Left lung (tissue), 10 donors: ENCODE measurements around the gene MAPT. TPM values are rescaled to one million over a fixed set of nuclear protein-coding genes. Genes with fewer than 3 reads are reported as not detected.

Experiments
- ATAC-seq: fragments of 200-7000 bp; cut with Tn5 transposase; one replicate; pipeline ENCODE4 v1.9.1; 2020; ENCODE audit warnings: moderate library complexity
- DNase-seq, 4 donors: peaks; one replicate each; pipeline ENCODE4 v3.0.0-alpha.2; 2013 to 2020
- H3K27ac ChIP-seq, 2 donors: fragments of 200-600 bp; sonication (generic) in 1 of 2; one replicate each; pipeline versions ENCODE4 v1.5.0 to v1.8.0; 2020 to 2021
- H3K27me3 ChIP-seq, 2 donors: fragments of 200-600 bp; sonication (generic) in 1 of 2; one replicate each; pipeline versions ENCODE4 v1.5.0 to v1.8.0; 2020 to 2021
- H3K36me3 ChIP-seq, 2 donors: fragments of 200-600 bp; sonication (generic) in 1 of 2; one replicate each; pipeline versions ENCODE4 v1.5.0 to v1.8.0; 2020 to 2021
- H3K4me1 ChIP-seq, 2 donors: fragments of 200-600 bp; one replicate each; pipeline ENCODE4 v1.8.0; 2021
- H3K4me3 ChIP-seq, 2 donors: fragments of 200-600 bp; sonication (generic) in 1 of 2; one replicate each; pipeline versions ENCODE4 v1.5.0 to v1.8.0; 2020 to 2021; ENCODE audit warnings: mild to moderate bottlenecking in 1 of 2
- H3K9me3 ChIP-seq, 2 donors: fragments of 200-600 bp; sonication (generic) in 1 of 2; one replicate each; pipeline versions ENCODE4 v1.5.0 to v1.8.0; 2020 to 2021
- intact Hi-C, 2 donors: fragments of 100-400 bp; cut with DNase I; formaldehyde crosslinking; loops; one replicate each; pipeline versions ENCODE4 v1.11.2 to v1.14.2; 2022
- polyA plus RNA-seq, 6 donors: library from polyadenylated mRNA; unstranded; fragments of 120-200 nt; gene quantifications; one replicate each; pipeline ENCODE4 v1.2.1, GENCODE V29; 2013; ENCODE audit not compliant: insufficient read length in 6 of 6
- total RNA-seq, 2 donors: library from RNA; stranded (reverse); fragmentation: NEBNext Ultra II Directional; extraction: Animal tissue kit (Norgen Biotek cat#: 25700); gene quantifications; one replicate each; pipeline ENCODE4 v1.2.1, GENCODE V29; 2021
- TF ChIP-seq, protein P1 (sequence below), 2 donors: fragments of 200-600 bp; sonication (generic) in 1 of 2; IDR thresholded peaks; one replicate each; pipeline versions ENCODE4 v1.5.0 to v1.8.0; 2021; ENCODE audit warnings: antibody characterized with exemption in 2 of 2
- donor health status: DM: no; HTN: yes; CAD: no.
- donor health status: DM: no; HTN: no; CAD: no.

MAPT gene
- total and polyA plus RNA-seq, 8 donors, result 0.99 to 7.7 (median 5.5) TPM

- ATAC-seq, result peak; percentile 40
- DNase-seq, result no peak
- peaks cover 0 to 9% of the 10 kb centered on the region in 2 donors for H3K9me3 ChIP-seq
- H3K4me3 ChIP-seq, result no peak overlapping the region
- peaks cover 0 to 5% of the 10 kb centered on the region in 2 donors for H3K4me1 ChIP-seq
- no peaks in the 10 kb centered on the region for H3K36me3 ChIP-seq
- TF ChIP-seq, protein P1, sequence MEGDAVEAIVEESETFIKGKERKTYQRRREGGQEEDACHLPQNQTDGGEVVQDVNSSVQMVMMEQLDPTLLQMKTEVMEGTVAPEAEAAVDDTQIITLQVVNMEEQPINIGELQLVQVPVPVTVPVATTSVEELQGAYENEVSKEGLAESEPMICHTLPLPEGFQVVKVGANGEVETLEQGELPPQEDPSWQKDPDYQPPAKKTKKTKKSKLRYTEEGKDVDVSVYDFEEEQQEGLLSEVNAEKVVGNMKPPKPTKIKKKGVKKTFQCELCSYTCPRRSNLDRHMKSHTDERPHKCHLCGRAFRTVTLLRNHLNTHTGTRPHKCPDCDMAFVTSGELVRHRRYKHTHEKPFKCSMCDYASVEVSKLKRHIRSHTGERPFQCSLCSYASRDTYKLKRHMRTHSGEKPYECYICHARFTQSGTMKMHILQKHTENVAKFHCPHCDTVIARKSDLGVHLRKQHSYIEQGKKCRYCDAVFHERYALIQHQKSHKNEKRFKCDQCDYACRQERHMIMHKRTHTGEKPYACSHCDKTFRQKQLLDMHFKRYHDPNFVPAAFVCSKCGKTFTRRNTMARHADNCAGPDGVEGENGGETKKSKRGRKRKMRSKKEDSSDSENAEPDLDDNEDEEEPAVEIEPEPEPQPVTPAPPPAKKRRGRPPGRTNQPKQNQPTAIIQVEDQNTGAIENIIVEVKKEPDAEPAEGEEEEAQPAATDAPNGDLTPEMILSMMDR (IDR thresholded peaks at IDR 0.05), result no peak
- H3K27ac ChIP-seq, result no peak overlapping the region
- intact Hi-C loops, result no loop called here
- H3K27me3 ChIP-seq, result no peaks in the 10 kb centered on the region
Observed at GRCh38 chr17:45924332-45924820, 30.0 kb downstream of the MAPT start.

GRCh38 chr17:45925311-45925710 is 31.0 kb downstream of the MAPT start:
- intact Hi-C loops, result no loop called here
- H3K27ac ChIP-seq, result no peak overlapping the region
- peaks cover 0 to 5% of the 10 kb centered on the region in 2 donors for H3K4me1 ChIP-seq
- TF ChIP-seq, protein P1 (IDR thresholded peaks at IDR 0.05), result no peak
- no peaks in the 10 kb centered on the region for H3K36me3 ChIP-seq
- ATAC-seq, result no peak
- peaks cover 0 to 9% of the 10 kb centered on the region in 2 donors for H3K9me3 ChIP-seq
- no peak overlapping the region for H3K4me3 ChIP-seq
- H3K27me3 ChIP-seq, result no peaks in the 10 kb centered on the region
- no peak for DNase-seq

GRCh38 chr17:45927247-45927646 is 32.9 kb downstream of the MAPT start:
- intact Hi-C loops, result no loop called here

GRCh38 chr17:45929344-45929743 is 35.0 kb downstream of the MAPT start:
- Histone ChIP-seq H3K27me3 (peaks cover 0 to under 1% of the 10 kb centered on the region in 2 donors), H3K36me3 (no peaks in the 10 kb centered on the region), H3K27ac (no peak overlapping the region), H3K9me3 (peaks cover 0 to 9% of the 10 kb centered on the region in 2 donors), H3K4me3 (no peak overlapping the region), H3K4me1 (no peaks in the 10 kb centered on the region)
- TF ChIP-seq, protein P1 (IDR thresholded peaks at IDR 0.05), result no peak
- DNase-seq (no peak), ATAC-seq (no peak)
- intact Hi-C loops, result no loop called here

More at GRCh38 chr17:45927247-45927646, 32.9 kb downstream of the MAPT start:
- Histone ChIP-seq H3K4me1 (peaks cover 0 to 5% of the 10 kb centered on the region in 2 donors), H3K36me3 (no peaks in the 10 kb centered on the region), H3K27ac (no peak overlapping the region), H3K9me3 (peaks cover 0 to 9% of the 10 kb centered on the region in 2 donors), H3K27me3 (no peaks in the 10 kb centered on the region), H3K4me3 (no peak overlapping the region)
- no peak for ATAC-seq
- TF ChIP-seq, protein P1 (IDR thresholded peaks at IDR 0.05), result no peak
- no peak for DNase-seq

DNA sequence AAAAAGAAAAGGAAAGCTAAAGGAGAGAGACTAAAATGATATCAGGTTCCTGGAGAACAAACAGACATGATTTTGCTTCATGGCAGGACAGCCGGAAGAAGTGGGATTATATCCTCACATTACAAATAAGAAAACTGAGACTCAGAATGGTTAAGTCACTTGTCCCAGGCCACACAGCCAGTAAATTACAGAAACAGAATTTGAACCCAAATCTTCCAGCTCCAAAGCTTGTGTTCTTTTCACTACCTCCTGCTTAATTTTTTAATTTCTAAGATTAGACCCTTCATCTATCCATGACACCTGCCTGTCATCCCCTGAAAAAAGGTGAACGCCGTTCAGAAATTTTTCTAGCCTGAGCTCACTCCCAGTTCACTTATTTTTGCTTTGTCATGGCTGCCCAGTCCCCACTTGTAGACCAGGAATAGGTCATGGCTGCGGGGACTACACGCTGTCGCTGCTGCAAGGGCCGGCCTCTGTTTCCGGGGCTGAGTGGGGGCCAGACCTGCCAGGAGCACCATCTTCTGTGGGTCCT is 36.1 kb downstream of the MAPT start:
- Histone ChIP-seq H3K9me3 (peaks cover 0 to 9% of the 10 kb centered on the region in 2 donors), H3K27ac (no peak overlapping the region), H3K36me3 (no peaks in the 10 kb centered on the region), H3K4me3 (no peak overlapping the region), H3K27me3 (peaks cover 0 to 12% of the 10 kb centered on the region in 2 donors), H3K4me1 (no peaks in the 10 kb centered on the region)
- no peak for DNase-seq
- ATAC-seq, result no peak
- intact Hi-C loops, result no loop called here
- TF ChIP-seq, protein P1 (IDR thresholded peaks at IDR 0.05), result no peak
